Measurements from ENCODE around the gene CENATAC. TPM values are rescaled to one million over a fixed set of nuclear protein-coding genes. Genes with fewer than 3 reads are reported as not detected.

Gene CENATAC
- total and polyA plus RNA-seq, 4 donors = 6.0 to 33.6 (median 13.2) TPM

DNA sequence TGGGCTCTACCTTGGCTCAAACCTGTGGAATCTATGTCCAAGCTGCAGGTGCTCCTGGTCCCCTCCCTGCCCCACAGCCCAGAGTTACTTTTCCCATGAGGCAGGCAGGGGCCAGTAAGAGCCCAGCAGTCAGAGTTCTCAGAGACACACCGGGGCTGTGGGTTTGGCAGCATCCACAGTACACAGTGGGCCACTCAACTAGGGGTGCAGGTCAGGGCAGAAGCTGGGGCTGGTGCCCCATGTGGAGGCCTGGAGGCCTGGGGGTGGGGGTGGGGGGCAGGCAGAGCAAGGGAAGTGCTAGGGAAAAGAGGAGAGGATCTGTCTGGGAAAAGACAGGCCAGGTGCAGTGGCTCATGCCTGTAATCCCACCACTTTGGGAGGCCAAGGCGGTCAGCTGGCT lies 39.4 kb upstream of the CENATAC start:
- no peak for TF ChIP-seq FOXA1 (IDR thresholded peaks at IDR 0.05)
- TF ChIP-seq SP1 (IDR thresholded peaks at IDR 0.05) = no peak
- no peak for TF ChIP-seq ZBTB33 (IDR thresholded peaks at IDR 0.05)
- TF ChIP-seq JUND (IDR thresholded peaks at IDR 0.05) = no peak
- no peak for TF ChIP-seq RAD21 (IDR thresholded peaks at IDR 0.05)
- TF ChIP-seq FOXA2 (IDR thresholded peaks at IDR 0.05) = no peak
- no peak for TF ChIP-seq HNF4A (conservative IDR thresholded peaks at IDR 0.05)
- no peak for TF ChIP-seq NR2F2 (IDR thresholded peaks at IDR 0.05)
- TF ChIP-seq YY1 (IDR thresholded peaks at IDR 0.05) = no peak
- no peak for TF ChIP-seq MAX (IDR thresholded peaks at IDR 0.05)
- no peak for TF ChIP-seq TAF1 (conservative IDR thresholded peaks at IDR 0.05)
- no peak for TF ChIP-seq HNF4G (IDR thresholded peaks at IDR 0.05)
- no peak for TF ChIP-seq ATF3 (IDR thresholded peaks at IDR 0.05)
- TF ChIP-seq EGR1 (IDR thresholded peaks at IDR 0.05; ENCODE audit: low read depth in 2 of 2) = no peak
- TF ChIP-seq CTCF (IDR thresholded peaks at IDR 0.05; ENCODE audit: low read depth, low read length, missing input control) = no peak
- no peak for TF ChIP-seq RXRA (IDR thresholded peaks at IDR 0.05)
- TF ChIP-seq, protein P1, sequence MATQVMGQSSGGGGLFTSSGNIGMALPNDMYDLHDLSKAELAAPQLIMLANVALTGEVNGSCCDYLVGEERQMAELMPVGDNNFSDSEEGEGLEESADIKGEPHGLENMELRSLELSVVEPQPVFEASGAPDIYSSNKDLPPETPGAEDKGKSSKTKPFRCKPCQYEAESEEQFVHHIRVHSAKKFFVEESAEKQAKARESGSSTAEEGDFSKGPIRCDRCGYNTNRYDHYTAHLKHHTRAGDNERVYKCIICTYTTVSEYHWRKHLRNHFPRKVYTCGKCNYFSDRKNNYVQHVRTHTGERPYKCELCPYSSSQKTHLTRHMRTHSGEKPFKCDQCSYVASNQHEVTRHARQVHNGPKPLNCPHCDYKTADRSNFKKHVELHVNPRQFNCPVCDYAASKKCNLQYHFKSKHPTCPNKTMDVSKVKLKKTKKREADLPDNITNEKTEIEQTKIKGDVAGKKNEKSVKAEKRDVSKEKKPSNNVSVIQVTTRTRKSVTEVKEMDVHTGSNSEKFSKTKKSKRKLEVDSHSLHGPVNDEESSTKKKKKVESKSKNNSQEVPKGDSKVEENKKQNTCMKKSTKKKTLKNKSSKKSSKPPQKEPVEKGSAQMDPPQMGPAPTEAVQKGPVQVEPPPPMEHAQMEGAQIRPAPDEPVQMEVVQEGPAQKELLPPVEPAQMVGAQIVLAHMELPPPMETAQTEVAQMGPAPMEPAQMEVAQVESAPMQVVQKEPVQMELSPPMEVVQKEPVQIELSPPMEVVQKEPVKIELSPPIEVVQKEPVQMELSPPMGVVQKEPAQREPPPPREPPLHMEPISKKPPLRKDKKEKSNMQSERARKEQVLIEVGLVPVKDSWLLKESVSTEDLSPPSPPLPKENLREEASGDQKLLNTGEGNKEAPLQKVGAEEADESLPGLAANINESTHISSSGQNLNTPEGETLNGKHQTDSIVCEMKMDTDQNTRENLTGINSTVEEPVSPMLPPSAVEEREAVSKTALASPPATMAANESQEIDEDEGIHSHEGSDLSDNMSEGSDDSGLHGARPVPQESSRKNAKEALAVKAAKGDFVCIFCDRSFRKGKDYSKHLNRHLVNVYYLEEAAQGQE (IDR thresholded peaks at IDR 0.05) = no peak
- H3K4me1 ChIP-seq (ENCODE audit: control insufficient read depth in 4 of 4, insufficient read depth in 4 of 4, low read length in 3 of 4) = no peaks in the 10 kb centered on the region
- no peaks in the 10 kb centered on the region for H3K36me3 ChIP-seq (ENCODE audit: control insufficient read depth in 4 of 4, insufficient read depth in 3 of 4, low read depth in 1 of 4, low read length in 3 of 4)
- no peak for DNase-seq (ENCODE audit: low spot score)
- H3K4me3 ChIP-seq (ENCODE audit: low read depth in 1 of 3, low read length in 3 of 3) = no peak overlapping the region
- H3K9ac ChIP-seq (ENCODE audit: low read depth in 1 of 2, low read length in 2 of 2) = no peak overlapping the region
- H3K9me3 ChIP-seq (ENCODE audit: control insufficient read depth in 4 of 4, low read length in 3 of 4) = no peaks in the 10 kb centered on the region
- WGBS = 96% methylated on average over 2 of the region's 2 CpGs
- H3K27me3 ChIP-seq (ENCODE audit: control insufficient read depth in 4 of 4, insufficient read depth in 4 of 4, low read length in 3 of 4) = no peaks in the 10 kb centered on the region
- no peak overlapping the region for H3K27ac ChIP-seq (ENCODE audit: low read depth in 1 of 2, low read length in 2 of 2)

DNA sequence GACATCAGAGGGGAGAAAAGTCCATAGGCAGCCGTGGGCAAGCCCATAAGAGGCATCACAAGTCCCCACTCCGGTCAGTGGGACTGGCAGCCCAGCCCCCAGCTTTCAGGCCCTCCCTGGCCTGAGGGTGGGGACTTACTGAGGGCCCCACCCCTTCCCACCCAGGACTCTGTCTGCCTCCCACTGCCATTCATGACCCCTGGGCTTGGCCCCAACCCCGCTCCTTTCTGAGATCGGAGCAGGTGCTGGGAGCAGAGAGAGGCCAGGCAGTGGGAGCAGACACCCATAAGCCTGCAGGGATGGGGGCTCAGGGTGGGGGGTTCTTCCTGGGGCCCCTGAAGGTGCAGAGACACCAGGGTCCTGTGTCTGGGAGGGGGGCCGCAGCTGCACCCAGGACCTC lies 36.7 kb upstream of the CENATAC start:
- Histone ChIP-seq H3K4me1 (ENCODE audit: control insufficient read depth in 4 of 4, insufficient read depth in 4 of 4, low read length in 3 of 4) (no peaks in the 10 kb centered on the region), H3K4me3 (ENCODE audit: low read depth in 1 of 3, low read length in 3 of 3) (no peak overlapping the region), H3K9me3 (ENCODE audit: control insufficient read depth in 4 of 4, low read length in 3 of 4) (no peaks in the 10 kb centered on the region), H3K36me3 (ENCODE audit: control insufficient read depth in 4 of 4, insufficient read depth in 3 of 4, low read depth in 1 of 4, low read length in 3 of 4) (no peaks in the 10 kb centered on the region), H3K27me3 (ENCODE audit: control insufficient read depth in 4 of 4, insufficient read depth in 4 of 4, low read length in 3 of 4) (no peaks in the 10 kb centered on the region), H3K9ac (ENCODE audit: low read depth in 1 of 2, low read length in 2 of 2) (no peak overlapping the region), H3K27ac (ENCODE audit: low read depth in 1 of 2, low read length in 2 of 2) (no peak overlapping the region)
- DNase-seq (ENCODE audit: low spot score) = no peak
- WGBS = 83% methylated on average over 5 of the region's 5 CpGs
- TF ChIP-seq ATF3 (IDR thresholded peaks at IDR 0.05) (no peak), FOXA1 (IDR thresholded peaks at IDR 0.05) (no peak), YY1 (IDR thresholded peaks at IDR 0.05) (no peak), MAX (IDR thresholded peaks at IDR 0.05) (no peak), GABPA (IDR thresholded peaks at IDR 0.05 in 1 of 2, conservative IDR thresholded peaks at IDR 0.05 in 1 of 2) (no peak), CTCF (IDR thresholded peaks at IDR 0.05; ENCODE audit: low read depth, low read length, missing input control) (no peak), HNF4A (conservative IDR thresholded peaks at IDR 0.05) (no peak), ZBTB33 (IDR thresholded peaks at IDR 0.05) (no peak)

All from liver (tissue), 9 donors.